Upper lobe of right lung (tissue), 1 donor: ENCODE results near the gene SOX30. TPM values are rescaled to one million over a fixed set of nuclear protein-coding genes. Genes with fewer than 3 reads are reported as not detected.
"Not testable (repeated sequence)": the region's sequence is repeated elsewhere in the genome, so short reads cannot be mapped to it uniquely, and the experiment has no call there.

ENCODE experiments used
- ATAC-seq: fragments of 200-7000 bp; cut with Tn5 transposase; one replicate; pipeline ENCODE4 v1.9.1; 2020; ENCODE audit warnings: mild to moderate bottlenecking, moderate library complexity
- DNase-seq: peaks from one replicate; pipeline ENCODE4 v3.0.0-alpha.2; 2020
- H3K27ac ChIP-seq: fragments of 200-600 bp; one replicate; pipeline ENCODE4 v1.8.0; 2022
- H3K27me3 ChIP-seq: fragments of 200-600 bp; one replicate; pipeline ENCODE4 v1.8.0; 2022; ENCODE audit warnings: mild to moderate bottlenecking
- H3K36me3 ChIP-seq: fragments of 200-600 bp; one replicate; pipeline ENCODE4 v1.8.0; 2022
- H3K4me1 ChIP-seq: fragments of 200-600 bp; one replicate; pipeline ENCODE4 v1.8.0; 2022
- H3K4me3 ChIP-seq: fragments of 200-600 bp; one replicate; pipeline ENCODE4 v1.8.0; 2022; ENCODE audit warnings: mild to moderate bottlenecking
- H3K9me3 ChIP-seq: fragments of 200-600 bp; one replicate; pipeline ENCODE4 v1.8.0; 2022
- CTCF ChIP-seq: fragments of 200-600 bp; IDR thresholded peaks from one replicate; pipeline ENCODE4 v1.8.0; 2022; ENCODE audit warnings: antibody characterized with exemption
- intact Hi-C: fragments of 100-400 bp; cut with DNase I; formaldehyde crosslinking; loops from one replicate; pipeline ENCODE4 v1.11.0; 2022
- long read RNA-seq: library from polyadenylated mRNA; unstranded; transcript quantifications from one replicate; pipeline ENCODE4 v2.0.0, GENCODE V29; 2021
- total RNA-seq: library from RNA; stranded (reverse); fragmentation: NEBNext Ultra II Directional; extraction: Animal tissue kit (Norgen Biotek cat#: 25700); gene quantifications from one replicate; pipeline ENCODE4 v1.2.1, GENCODE V29; 2021
- donor health status: DM: no; HTN: yes; CAD: no; lungs with severe emphysema.

The SOX30 gene
- 0.12 TPM for total RNA-seq
- long read RNA-seq, result 0 reads

GRCh38 chr5:157652377-157652692, at the start of gene SOX30:
TSS of gene SOX30 (minus strand) at chr5:157652438. CDS start at chr5:157652078, 360 bp downstream.
- intact Hi-C loops, result no loop called here

GRCh38 chr5:157698674-157699073, 46.4 kb upstream of the SOX30 start:
- ATAC-seq, H3K27ac ChIP-seq, intact Hi-C loops, H3K4me3 ChIP-seq, H3K27me3 ChIP-seq, H3K9me3 ChIP-seq, H3K36me3 ChIP-seq, DNase-seq, H3K4me1 ChIP-seq: not testable (repeated sequence)

More at GRCh38 chr5:157652377-157652692, at the start of gene SOX30:
- DNase-seq (no peak), ATAC-seq (no peak)
- Histone ChIP-seq H3K9me3 (no peaks in the 10 kb centered on the region), H3K36me3 (no peaks in the 10 kb centered on the region), H3K27me3 (no peaks in the 10 kb centered on the region), H3K27ac (peak within 1 kb of the TSS; percentile 32), H3K4me3 (peak within 1 kb of the TSS; percentile 57), H3K4me1 (no peaks in the 10 kb centered on the region)
- TF ChIP-seq CTCF, result no peak

- H3K36me3 ChIP-seq, H3K4me3 ChIP-seq, ATAC-seq, intact Hi-C loops, DNase-seq, H3K27ac ChIP-seq, H3K9me3 ChIP-seq, H3K4me1 ChIP-seq, H3K27me3 ChIP-seq: not testable (repeated sequence)
Observed at GRCh38 chr5:157696154-157696553, 43.9 kb upstream of the SOX30 start.

GRCh38 chr5:157693816-157694215, 41.6 kb upstream of the SOX30 start:
- intact Hi-C loops, ATAC-seq, H3K4me1 ChIP-seq, H3K4me3 ChIP-seq, H3K36me3 ChIP-seq, H3K27me3 ChIP-seq, H3K27ac ChIP-seq, H3K9me3 ChIP-seq, DNase-seq: not testable (repeated sequence)

- DNase-seq, result no peak
Observed at GRCh38 chr5:157690690-157691433, 38.6 kb upstream of the SOX30 start.

GRCh38 chr5:157689942-157690689, 37.9 kb upstream of the SOX30 start:
- H3K27ac ChIP-seq, result no peak overlapping the region
- no peak for TF ChIP-seq CTCF
- DNase-seq (no peak), ATAC-seq (peak; percentile 57)
- H3K27me3 ChIP-seq, result no peaks in the 10 kb centered on the region
- no peaks in the 10 kb centered on the region for H3K4me1 ChIP-seq
- H3K9me3 ChIP-seq, result no peaks in the 10 kb centered on the region
- H3K36me3 ChIP-seq, result no peaks in the 10 kb centered on the region
- H3K4me3 ChIP-seq, result no peak overlapping the region
- intact Hi-C loops, result no loop called here

More at GRCh38 chr5:157690690-157691433, 38.6 kb upstream of the SOX30 start:
- Histone ChIP-seq H3K36me3 (no peaks in the 10 kb centered on the region), H3K27me3 (no peaks in the 10 kb centered on the region), H3K27ac (no peak overlapping the region), H3K9me3 (no peaks in the 10 kb centered on the region), H3K4me3 (no peak overlapping the region), H3K4me1 (no peaks in the 10 kb centered on the region)
- intact Hi-C loops, result no loop called here
- ATAC-seq, result peak; percentile 27
- TF ChIP-seq CTCF, result no peak

GRCh38 chr5:157687198-157687554, 34.9 kb upstream of the SOX30 start:
- Histone ChIP-seq H3K27ac (no peak overlapping the region), H3K36me3 (no peaks in the 10 kb centered on the region), H3K4me3 (no peak overlapping the region), H3K9me3 (no peaks in the 10 kb centered on the region), H3K27me3 (no peaks in the 10 kb centered on the region), H3K4me1 (no peaks in the 10 kb centered on the region)
- TF ChIP-seq CTCF, result no peak
- no peak for DNase-seq
- intact Hi-C loops, result no loop called here
- no peak for ATAC-seq

- intact Hi-C loops, H3K27me3 ChIP-seq, H3K27ac ChIP-seq, H3K4me3 ChIP-seq, DNase-seq, H3K36me3 ChIP-seq, H3K9me3 ChIP-seq, H3K4me1 ChIP-seq, ATAC-seq: not testable (repeated sequence)
Observed at GRCh38 chr5:157686276-157687197, 34.3 kb upstream of the SOX30 start.
